Measurements from ENCODE around the gene APOE. TPM values are rescaled to one million over a fixed set of nuclear protein-coding genes. Genes with fewer than 3 reads are reported as not detected.

APOE gene
- total and polyA plus RNA-seq, 2 of the 13 experiments (the other 11 are each of a cell fraction or from before 2014, with no cell fraction given), result 1,328 to 1,470 TPM

- TF ChIP-seq RBM22 (optimal IDR thresholded peaks at IDR 0.05; ENCODE audit: low read length), result peak; percentile 35
- TF ChIP-seq ZSCAN25 (CRISPR knock-in tag; IDR thresholded peaks at IDR 0.05), result no peak; the same call in none of the 2 replicates
- no peak for TF ChIP-seq ZNF18 (CRISPR knock-in tag; IDR thresholded peaks at IDR 0.05; ENCODE audit: insufficient replicate concordance)
- 0 out of 2 replicates have a peak, but pooled peaks have one; percentile 38 for TF ChIP-seq NFKBIZ (CRISPR knock-in tag; IDR thresholded peaks at IDR 0.05)
- TF ChIP-seq WIZ (CRISPR knock-in tag; IDR thresholded peaks at IDR 0.05), result 0 out of 2 replicates have a peak, but pooled peaks have one; percentile 48
- no peak for TF ChIP-seq HNRNPUL1 (IDR thresholded peaks at IDR 0.05; ENCODE audit: low read depth, low read length)
- TF ChIP-seq ATF1 (CRISPR knock-in tag; IDR thresholded peaks at IDR 0.05), result no peak
- TF ChIP-seq SETDB1 (CRISPR knock-in tag; IDR thresholded peaks at IDR 0.05; ENCODE audit: borderline replicate concordance), result no peak
- TF ChIP-seq PHF20 (CRISPR knock-in tag; IDR thresholded peaks at IDR 0.05), result peak; percentile 11; the same call in 1 of the 2 replicates
- TF ChIP-seq ZNF788 (CRISPR knock-in tag; IDR thresholded peaks at IDR 0.05; ENCODE audit: borderline replicate concordance), result peak; percentile 21; the same call in 1 of the 2 replicates
- TF ChIP-seq ZNF691 (CRISPR knock-in tag; IDR thresholded peaks at IDR 0.05; ENCODE audit: borderline replicate concordance, low read depth), result no peak
- 0 out of 2 replicates have a peak, but pooled peaks have one; percentile 63 for TF ChIP-seq ZNF790 (CRISPR knock-in tag; IDR thresholded peaks at IDR 0.05; ENCODE audit: borderline replicate concordance)
- peak; percentile 84 for TF ChIP-seq REPIN1 (CRISPR knock-in tag; IDR thresholded peaks at IDR 0.05; ENCODE audit: borderline replicate concordance, low read depth)
- TF ChIP-seq RXRB (CRISPR knock-in tag; IDR thresholded peaks at IDR 0.05; ENCODE audit: borderline replicate concordance), result 0 out of 2 replicates have a peak, but pooled peaks have one; percentile 22
- TF ChIP-seq E2F1 (CRISPR knock-in tag; IDR thresholded peaks at IDR 0.05), result 0 out of 2 replicates have a peak, but pooled peaks have one; percentile 28
- TF ChIP-seq SNAPC5 (CRISPR knock-in tag; IDR thresholded peaks at IDR 0.05; ENCODE audit: borderline replicate concordance), result 0 out of 2 replicates have a peak, but pooled peaks have one; percentile 38
- no peak for TF ChIP-seq ZNF335 (CRISPR knock-in tag; IDR thresholded peaks at IDR 0.05)
- 0 out of 2 replicates have a peak, but pooled peaks have one; percentile 49 for TF ChIP-seq HNRNPL (IDR thresholded peaks at IDR 0.05; ENCODE audit: low read depth, low read length)
- TF ChIP-seq ZNF614 (CRISPR knock-in tag; IDR thresholded peaks at IDR 0.05; ENCODE audit: borderline replicate concordance), result peak; percentile 64; the same call in 1 of the 2 replicates
- TF ChIP-seq SKIL (CRISPR knock-in tag; IDR thresholded peaks at IDR 0.05; ENCODE audit: borderline replicate concordance), result peak; percentile 57; the same call in 1 of the 2 replicates
- TF ChIP-seq RARG (CRISPR knock-in tag; IDR thresholded peaks at IDR 0.05; ENCODE audit: low read depth), result 0 out of 2 replicates have a peak, but pooled peaks have one; percentile 53
- no peak for TF ChIP-seq SP1 (IDR thresholded peaks at IDR 0.05)
- TF ChIP-seq SP1 (CRISPR knock-in tag; IDR thresholded peaks at IDR 0.05), result peak; percentile 63; the same call in 1 of the 2 replicates
These were observed at the start of gene APOE (continued) for GRCh38 chr19:44905437-44906160.

All from HepG2 (cell line).